ENCODE data around the gene CFL1. TPM values are rescaled to one million over a fixed set of nuclear protein-coding genes. Genes with fewer than 3 reads are reported as not detected.
A peak's percentile ranks its signal among the peaks of the same experiment; 100 is the strongest.

CFL1 gene
- total and polyA plus RNA-seq, 10 of the 15 experiments (the other 5 are each of a cell fraction or from before 2014, with no cell fraction given) = 164 to 2,994 (median 1,500) TPM

DNA sequence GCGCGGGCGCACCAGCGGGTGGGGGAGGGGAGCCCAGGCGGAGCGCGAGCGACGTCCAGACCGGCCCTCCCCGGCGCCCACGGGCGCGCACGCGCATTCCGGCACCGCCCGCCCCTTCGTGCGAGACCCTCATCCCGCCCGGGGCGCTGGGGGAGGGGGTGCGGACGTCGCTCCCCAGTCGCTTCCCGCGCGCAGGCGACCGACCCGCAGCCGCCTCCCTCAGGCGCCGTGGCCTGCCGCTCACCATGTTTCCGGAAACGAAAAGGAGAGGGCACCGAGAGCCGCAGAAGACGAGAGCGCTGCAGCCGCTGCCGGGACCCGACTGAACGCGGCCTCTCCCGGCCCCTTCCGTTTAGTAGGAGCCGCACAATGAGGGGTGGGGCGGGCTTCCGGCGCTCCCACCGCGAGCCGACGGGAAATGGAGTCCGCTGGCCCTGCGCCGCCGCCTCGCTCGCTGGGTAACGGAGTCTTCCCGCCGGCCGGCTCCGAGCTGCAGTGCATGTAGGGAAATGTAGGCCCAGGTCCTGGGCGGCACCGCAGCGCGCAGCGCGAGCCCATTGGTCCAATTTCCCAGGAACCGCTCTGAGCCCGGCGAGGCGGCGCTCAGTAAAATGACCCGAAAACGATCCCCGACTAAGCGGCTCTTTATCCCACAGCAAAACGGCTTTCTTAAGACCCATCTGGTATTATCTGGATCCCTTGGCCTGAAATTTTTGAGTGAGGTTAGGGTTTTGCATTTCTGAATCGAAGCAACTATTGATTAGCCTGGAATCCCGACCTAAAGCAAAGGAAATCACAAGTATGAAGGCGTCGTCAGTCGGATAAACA lies at the start of gene CFL1 (continued):
- TF ChIP-seq MLLT1 (IDR thresholded peaks at IDR 0.05) = no peak
- peak; percentile 91; the same call in 1 of the 2 replicates for TF ChIP-seq RB1 (IDR thresholded peaks at IDR 0.05; ENCODE audit: borderline replicate concordance)
- no peak for TF ChIP-seq ZNF592 (IDR thresholded peaks at IDR 0.05)
- TF ChIP-seq REST (IDR thresholded peaks at IDR 0.05; ENCODE audit: low read depth, low read length) = no peak; the same call in 1 of the 2 replicates
- 0 out of 2 replicates have a peak, but pooled peaks have one; percentile 63 for TF ChIP-seq ZNF24 (IDR thresholded peaks at IDR 0.05)
- TF ChIP-seq HSF1 (IDR thresholded peaks at IDR 0.05; ENCODE audit: low read depth, low read length) = peak; percentile 57; the same call in 1 of the 2 replicates
- TF ChIP-seq SREBF2 (IDR thresholded peaks at IDR 0.05; ENCODE audit: low read length) = no peak; the same call in 1 of the 2 replicates
- peak; percentile 62 for TF ChIP-seq ZBTB11 (CRISPR knock-in tag; IDR thresholded peaks at IDR 0.05)
- no peak for TF ChIP-seq FOXM1 (IDR thresholded peaks at IDR 0.05; ENCODE audit: low read depth, low read length)
- TF ChIP-seq TCF12 (IDR thresholded peaks at IDR 0.05; ENCODE audit: low read depth, low read length) = peak; percentile 79; the same call in 1 of the 2 replicates
- peak; percentile 68 for TF ChIP-seq CHD2 (IDR thresholded peaks at IDR 0.05; ENCODE audit: borderline replicate concordance, low read depth, low read length)
- TF ChIP-seq SREBF1 (IDR thresholded peaks at IDR 0.05; ENCODE audit: low read length) = peak; percentile 87

Data from GM12878 (cell line).